Activated CD8-positive, alpha-beta T cell treated with anti-CD3 and anti-CD28 coated beads for 36 hours (primary cell): ENCODE data around the gene HSPA12B. TPM values are rescaled to one million over a fixed set of nuclear protein-coding genes. Genes with fewer than 3 reads are reported as not detected.

Experiments
- ATAC-seq: fragments of 200-7000 bp; cut with Tn5 transposase; one replicate; pipeline ENCODE4 v1.10.0; 2021; ENCODE audit warnings: mild to moderate bottlenecking, moderate library complexity
- CTCF ChIA-PET: fragments of 350-600 bp; sonication (Branson Sonifier 250); formaldehyde crosslinking; loops from one replicate; lab custom pipeline; 2021; ENCODE audit warnings: antibody characterized with exemption; lab: Charles Lee
- POLR2A ChIA-PET: fragments of 350-600 bp; sonication (Branson Sonifier 250); formaldehyde crosslinking; loops from one replicate; lab custom pipeline; 2021; ENCODE audit warnings: antibody characterized with exemption; lab: Charles Lee
- DNase-seq: peaks from one replicate; pipeline ENCODE4 v3.0.0-alpha.2; 2020
- H3K27ac Mint-ChIP-seq: one replicate; pipeline ENCODE4 v1.8.0; 2021; ENCODE audit warnings: mild to moderate bottlenecking, mixed read lengths
- H3K27me3 Mint-ChIP-seq: one replicate; pipeline ENCODE4 v1.8.0; 2021; ENCODE audit warnings: mixed read lengths
- H3K36me3 Mint-ChIP-seq: one replicate; pipeline ENCODE4 v1.8.0; 2021; ENCODE audit warnings: low read depth, mixed read lengths
- H3K4me1 Mint-ChIP-seq: one replicate; pipeline ENCODE4 v1.8.0; 2021; ENCODE audit warnings: low read depth, mixed read lengths
- H3K4me3 Mint-ChIP-seq: one replicate; pipeline ENCODE4 v1.8.0; 2021; ENCODE audit warnings: mild to moderate bottlenecking, moderate library complexity, mixed read lengths
- H3K9me3 Mint-ChIP-seq: one replicate; pipeline ENCODE4 v1.8.0; 2021; ENCODE audit warnings: mixed read lengths
- CTCF ChIP-seq: fragments of 200-600 bp; IDR thresholded peaks from one replicate; pipeline ENCODE4 v1.8.0; 2022; ENCODE audit warnings: antibody characterized with exemption, mild to moderate bottlenecking
- intact Hi-C: fragments of 100-400 bp; cut with micrococcal nuclease; formaldehyde crosslinking; loops from one replicate; pipeline ENCODE4 v1.10.0; 2022
- total RNA-seq, 2 experiments: library from RNA; stranded (reverse); gene quantifications; one replicate each; pipeline ENCODE4 v1.2.3, GENCODE V29; 2021

The HSPA12B gene
- total RNA-seq, 2 experiments from 2014 or later, result not detected

GRCh38 chr20:3751675-3752385 is 19.3 kb downstream of the HSPA12B start:
- peak; percentile 73 for ATAC-seq
- H3K9me3 Mint-ChIP-seq, result no peaks in the 10 kb centered on the region
- intact Hi-C loops, result no loop called here
- POLR2A ChIA-PET, result interaction anchor here (1.4 to 2.1 kb wide), 3 partner anchors 16 to 44 kb away, joined by 3 to 6 read pairs (median 4); partner anchors contain the start of genes ADISSP and CDC25B
- CTCF ChIA-PET, result interaction anchor here (1.1 to 2.5 kb wide), 10 partner anchors 10 to 333 kb away, joined by 3 to 24 read pairs (median 5); partner anchors contain the start of gene ADISSP
- peak; percentile 55 for DNase-seq
- H3K4me3 Mint-ChIP-seq, result peak overlapping the region; percentile 29
- peaks cover 6% of the 10 kb centered on the region for H3K36me3 Mint-ChIP-seq
- H3K27me3 Mint-ChIP-seq, result no peaks in the 10 kb centered on the region
- H3K4me1 Mint-ChIP-seq, result peaks cover 8% of the 10 kb centered on the region
- H3K27ac Mint-ChIP-seq, result no peak overlapping the region
- no peak for TF ChIP-seq CTCF

DNA sequence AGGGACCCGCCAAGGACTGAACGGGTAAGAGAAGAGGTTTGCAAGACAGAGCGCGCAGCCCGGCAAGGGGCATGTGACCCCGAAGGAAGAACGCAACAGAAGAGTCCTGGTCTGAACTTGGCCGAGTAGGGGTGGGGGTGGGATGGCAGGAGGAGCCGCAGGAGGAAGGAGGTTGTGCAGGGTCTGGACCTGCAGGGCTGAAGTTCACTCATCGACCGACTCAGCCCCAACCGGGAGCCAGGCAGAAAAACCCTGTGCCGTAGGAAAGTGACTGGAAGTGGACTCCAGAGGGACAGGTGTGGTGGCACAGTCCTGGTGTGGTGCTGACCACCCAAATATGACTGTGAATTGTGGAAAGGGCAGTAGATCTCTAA is 19.9 kb downstream of the HSPA12B start:
- Mint-ChIP-seq H3K9me3 (no peaks in the 10 kb centered on the region), H3K4me3 (peak overlapping the region; percentile 29), H3K27me3 (no peaks in the 10 kb centered on the region), H3K27ac (no peak overlapping the region), H3K4me1 (peaks cover 8% of the 10 kb centered on the region), H3K36me3 (peaks cover 7% of the 10 kb centered on the region)
- ATAC-seq (no peak), DNase-seq (no peak)
- intact Hi-C loops, result no loop called here
- ChIA-PET POLR2A (interaction anchor here (1.4 to 1.7 kb wide), 2 partner anchors 15 to 44 kb away, joined by 3 to 4 read pairs; partner anchors contain the start of genes ADISSP and CDC25B), CTCF (interaction anchor here (0.7 to 2.5 kb wide), 12 partner anchors 8 to 333 kb away, joined by 3 to 24 read pairs (median 4); partner anchors contain the start of gene ADISSP)
- TF ChIP-seq CTCF, result no peak

GRCh38 chr20:3753098-3753497 is 20.6 kb downstream of the HSPA12B start:
- no peak overlapping the region for H3K27ac Mint-ChIP-seq
- H3K27me3 Mint-ChIP-seq, result no peaks in the 10 kb centered on the region
- H3K9me3 Mint-ChIP-seq, result no peaks in the 10 kb centered on the region
- H3K4me1 Mint-ChIP-seq, result peaks cover 8% of the 10 kb centered on the region
- POLR2A ChIA-PET, result interaction anchor here (1.4 kb wide), 1 partner anchor 14 kb away, joined by 4 read pairs; the partner anchor contains the start of gene ADISSP
- H3K4me3 Mint-ChIP-seq, result no peak overlapping the region
- peak; percentile 83 for DNase-seq
- CTCF ChIA-PET, result interaction anchor here (0.7 to 2.1 kb wide), 13 partner anchors 9 to 332 kb away, joined by 3 to 24 read pairs (median 3); partner anchors contain the start of gene ADISSP
- intact Hi-C loops, result no loop called here
- H3K36me3 Mint-ChIP-seq, result peaks cover 13% of the 10 kb centered on the region
- peak; percentile 72 for ATAC-seq
- TF ChIP-seq CTCF, result peak; percentile 60

GRCh38 chr20:3753501-3754275 is 21.2 kb downstream of the HSPA12B start:
- Mint-ChIP-seq H3K4me1 (peaks cover 8% of the 10 kb centered on the region), H3K27ac (no peak overlapping the region)
- POLR2A ChIA-PET, result no interaction called here

More at GRCh38 chr20:3753501-3754275, 21.2 kb downstream of the HSPA12B start:
- no peak for TF ChIP-seq CTCF
- Mint-ChIP-seq H3K4me3 (no peak overlapping the region), H3K27me3 (no peaks in the 10 kb centered on the region), H3K9me3 (no peaks in the 10 kb centered on the region), H3K36me3 (peaks cover 16% of the 10 kb centered on the region)
- intact Hi-C loops, result no loop called here
- DNase-seq, result no peak
- CTCF ChIA-PET, result interaction anchor here (1.0 to 2.1 kb wide), 9 partner anchors 11 to 165 kb away, joined by 3 to 24 read pairs (median 4); partner anchors contain the start of gene ADISSP
- ATAC-seq, result no peak
